Sciatic nerve (tissue), 2 donors: ENCODE measurements around the gene PLEKHM3. TPM values are rescaled to one million over a fixed set of nuclear protein-coding genes. Genes with fewer than 3 reads are reported as not detected.
"Not testable (repeated sequence)": the region's sequence is repeated elsewhere in the genome, so short reads cannot be mapped to it uniquely, and the experiment has no call there.

Experiments used
- ATAC-seq: fragments of 200-7000 bp; cut with Tn5 transposase; one replicate; pipeline ENCODE4 v1.9.1; 2020; ENCODE audit warnings: mild to moderate bottlenecking, moderate library complexity
- DNase-seq: peaks from one replicate; pipeline ENCODE4 v3.0.0-alpha.2; 2020; ENCODE audit warnings: low spot score
- intact Hi-C: fragments of 100-400 bp; cut with DNase I; formaldehyde crosslinking; loops from one replicate; pipeline ENCODE4 v1.14.2; 2022
- total RNA-seq: library from RNA; stranded (reverse); fragmentation: NEBNext Ultra II Directional; extraction: Animal tissue kit (Norgen Biotek cat#: 25700); gene quantifications from one replicate; pipeline ENCODE4 v1.2.1, GENCODE V29; 2021
- donor health status: DM: no; HTN: no; CAD: no.
- donor health status: DM: no; HTN: no; CAD: no.

Gene PLEKHM3
- total RNA-seq, 1 donor from 2014 or later, result 23.8 TPM

- intact Hi-C loops, result no loop called here
- DNase-seq (no peak), ATAC-seq (no peak)
Measured at GRCh38 chr2:207956771-207957170, 68.6 kb downstream of the PLEKHM3 start.

GRCh38 chr2:207955456-207955855, 69.9 kb downstream of the PLEKHM3 start:
- DNase-seq (no peak), ATAC-seq (no peak)
- intact Hi-C loops, result no loop called here

DNA sequence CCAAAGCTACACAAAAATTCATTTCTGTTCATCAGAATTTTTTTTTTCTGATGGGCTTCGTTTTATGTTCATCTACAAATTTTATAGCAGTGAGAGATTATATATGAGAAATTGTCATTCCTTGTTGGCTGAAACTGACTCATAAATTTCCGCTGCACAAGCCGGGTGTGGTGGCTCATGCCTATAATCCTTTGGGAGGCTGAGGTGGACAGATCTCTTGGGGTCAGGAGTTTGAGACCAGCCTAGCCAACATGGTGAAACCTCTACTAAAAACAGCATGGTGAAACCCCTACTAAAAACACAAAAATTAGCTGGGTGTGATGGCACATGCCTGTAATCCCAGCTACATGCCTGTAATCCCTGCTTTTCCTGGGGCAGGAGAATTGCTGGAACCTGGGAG, 72.0 kb downstream of the PLEKHM3 start:
- intact Hi-C loops, result no loop called here
- no peak for DNase-seq
- no peak for ATAC-seq

GRCh38 chr2:207952564-207953345, 72.6 kb downstream of the PLEKHM3 start:
- intact Hi-C loops, result no loop called here
- ATAC-seq (no peak), DNase-seq (no peak)

GRCh38 chr2:207951734-207952470, 73.4 kb downstream of the PLEKHM3 start:
- DNase-seq (no peak), ATAC-seq (no peak)
- intact Hi-C loops, result no loop called here

DNA sequence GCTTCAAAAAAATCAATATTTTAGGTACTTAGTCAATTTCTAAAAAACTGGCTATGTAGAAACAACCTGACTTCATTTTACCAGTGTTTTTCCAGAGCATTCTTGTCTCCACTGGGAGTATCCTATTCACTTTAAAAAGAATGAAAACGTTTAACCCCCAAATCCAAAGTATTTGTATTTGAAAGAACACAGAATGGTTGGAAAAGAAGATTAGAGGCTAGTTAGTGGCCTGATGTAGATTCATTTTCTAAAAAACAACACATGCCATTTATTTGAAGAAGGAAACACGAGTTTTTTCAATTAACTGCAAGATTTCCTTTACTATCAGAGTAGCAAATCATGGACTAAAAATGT, 74.6 kb downstream of the PLEKHM3 start:
- ATAC-seq (no peak), DNase-seq (no peak)
- intact Hi-C loops, result no loop called here

DNA sequence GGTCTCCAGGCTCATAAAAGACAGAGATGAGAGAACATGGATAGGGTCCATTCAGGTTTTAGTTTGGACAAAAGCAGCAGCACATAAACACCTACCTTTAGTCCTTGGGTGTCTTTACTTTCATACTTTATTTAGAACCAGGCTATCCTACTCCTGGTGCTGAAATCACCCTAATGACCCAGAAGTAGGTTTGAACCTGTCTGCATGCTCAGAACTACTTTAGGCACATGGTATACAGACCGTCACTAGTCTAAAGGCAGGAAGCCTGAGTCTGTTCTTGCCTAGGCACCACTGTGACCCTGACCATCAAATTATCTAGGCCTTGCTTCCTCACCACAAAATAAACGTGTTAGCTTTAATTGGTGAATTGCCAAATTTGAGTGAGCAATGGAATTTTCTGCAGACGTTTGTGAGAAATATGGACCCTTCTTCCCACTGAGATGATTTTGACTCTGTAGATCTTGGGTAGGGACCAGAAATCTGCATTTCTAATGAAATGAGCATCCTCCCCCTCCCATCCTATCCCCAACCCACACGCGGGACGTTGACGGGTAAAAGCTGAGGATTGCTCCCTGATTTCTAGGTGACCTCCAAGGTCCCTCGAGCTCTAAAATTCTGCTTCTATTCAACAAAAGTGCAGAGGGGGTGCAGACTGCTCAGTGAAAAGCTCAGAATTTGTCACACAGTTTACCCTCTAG, 75.1 kb downstream of the PLEKHM3 start:
- intact Hi-C loops, result no loop called here
- no peak for ATAC-seq
- no peak for DNase-seq

GRCh38 chr2:207949245-207949644, 76.1 kb downstream of the PLEKHM3 start:
- intact Hi-C loops, result not testable (repeated sequence)

GRCh38 chr2:207944979-207945600, 80.2 kb downstream of the PLEKHM3 start:
- DNase-seq (no peak), ATAC-seq (no peak)
- intact Hi-C loops, result no loop called here

More at GRCh38 chr2:207949245-207949644, 76.1 kb downstream of the PLEKHM3 start:
- DNase-seq, ATAC-seq: not testable (repeated sequence)

GRCh38 chr2:207944334-207944733, 81.0 kb downstream of the PLEKHM3 start:
- no peak for DNase-seq
- intact Hi-C loops, result no loop called here
- ATAC-seq, result no peak

DNA sequence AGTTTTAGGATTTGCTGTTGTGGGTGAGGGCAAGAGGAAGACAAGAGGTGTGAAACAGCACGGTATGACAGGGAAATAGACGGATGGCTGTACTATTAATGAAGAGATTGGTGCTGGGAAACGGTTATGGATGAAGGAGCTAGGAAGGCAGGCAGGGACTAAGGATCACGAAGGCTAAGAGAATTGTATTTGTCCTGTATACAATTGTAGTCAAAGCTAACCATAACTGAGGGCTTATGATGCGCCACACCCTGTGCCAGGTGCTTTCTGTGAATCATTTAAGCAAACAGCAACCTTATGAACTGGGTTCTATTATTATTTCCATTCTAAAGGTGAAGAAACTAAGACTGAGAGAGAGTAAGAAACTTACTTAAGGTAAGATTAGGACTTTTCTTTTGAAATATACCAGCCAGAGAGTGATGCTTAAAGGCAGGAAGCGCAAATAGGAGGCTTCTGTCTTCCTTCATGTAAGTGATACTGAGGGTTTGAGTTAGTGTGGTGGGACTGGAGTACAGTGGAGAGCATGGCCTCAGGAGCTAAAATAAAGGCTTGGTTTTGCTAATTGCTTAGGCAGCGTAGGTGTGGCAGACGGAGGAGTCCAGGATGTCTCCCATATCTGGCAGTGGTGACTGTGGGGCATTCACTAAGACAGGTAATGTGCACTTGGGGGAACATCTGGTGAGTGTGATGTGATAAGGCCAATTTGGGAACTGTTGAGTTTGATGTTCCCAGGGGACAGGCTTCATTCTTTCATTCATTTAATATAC, 85.8 kb downstream of the PLEKHM3 start:
- DNase-seq (no peak), ATAC-seq (no peak)

GRCh38 chr2:207938886-207939285, 86.4 kb downstream of the PLEKHM3 start:
- DNase-seq (no peak), ATAC-seq (no peak)
- intact Hi-C loops, result no loop called here

More for the DNA sequence above, 85.8 kb downstream of the PLEKHM3 start:
- intact Hi-C loops, result no loop called here

- no peak for ATAC-seq
- intact Hi-C loops, result no loop called here
- no peak for DNase-seq
Measured at GRCh38 chr2:207938415-207938814, 86.9 kb downstream of the PLEKHM3 start.

GRCh38 chr2:207937823-207938222, 87.5 kb downstream of the PLEKHM3 start:
- intact Hi-C loops, result no loop called here
- ATAC-seq (no peak), DNase-seq (no peak)

- no peak for ATAC-seq
Measured at GRCh38 chr2:207937253-207937652, 88.1 kb downstream of the PLEKHM3 start.

GRCh38 chr2:207936380-207936779, 88.9 kb downstream of the PLEKHM3 start:
- DNase-seq (no peak), ATAC-seq (no peak)
- intact Hi-C loops, result no loop called here

More at GRCh38 chr2:207937253-207937652, 88.1 kb downstream of the PLEKHM3 start:
- intact Hi-C loops, result no loop called here
- no peak for DNase-seq

DNA sequence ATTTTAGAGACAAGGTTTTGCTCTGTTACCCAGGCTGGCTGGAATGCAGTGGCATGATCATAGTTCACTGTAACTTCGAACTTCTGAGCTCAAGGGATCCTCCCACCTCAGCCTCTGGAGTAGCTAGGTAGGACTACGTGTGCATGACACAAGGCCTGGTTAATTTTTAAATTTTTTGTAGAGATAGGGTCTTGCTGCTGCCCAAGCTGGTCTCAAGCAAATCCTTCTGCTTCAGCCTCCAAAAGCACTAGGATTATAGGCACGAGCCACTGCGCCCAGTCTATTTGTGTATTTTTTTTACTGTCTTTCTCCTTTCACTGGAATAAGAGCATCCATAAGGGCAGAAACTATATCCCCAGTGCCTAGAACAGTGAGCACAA, 89.3 kb downstream of the PLEKHM3 start:
- intact Hi-C loops, result no loop called here
- DNase-seq, result no peak
- ATAC-seq, result no peak

- ATAC-seq (no peak), DNase-seq (no peak)
- intact Hi-C loops, result no loop called here
Measured at GRCh38 chr2:207935121-207935990, 90.0 kb downstream of the PLEKHM3 start.
